ENCODE results near the gene MORC4. TPM values are rescaled to one million over a fixed set of nuclear protein-coding genes. Genes with fewer than 3 reads are reported as not detected.

MORC4 gene
- total and polyA plus RNA-seq, 4 donors = 4.5 to 25.3 (median 11.6) TPM

GRCh38 chrX:106987488-106987887 lies 12.5 kb downstream of the MORC4 start:
- DNase-seq (no peak), ATAC-seq (ENCODE audit: insufficient read depth, low FRiP score) (no peak)
- no peak for TF ChIP-seq CTCF (IDR thresholded peaks at IDR 0.05; ENCODE audit: control extremely low read depth, extremely low read depth)
- Histone ChIP-seq H3K36me3 (ENCODE audit: control insufficient read depth in 4 of 4, insufficient read depth in 4 of 4, low read length in 4 of 4) (peaks cover 0 to 1% (median 0%) of the 10 kb centered on the region in 4 donors), H3K9me3 (ENCODE audit: control insufficient read depth in 4 of 4, insufficient read depth in 3 of 4, low read length in 3 of 4) (no peaks in the 10 kb centered on the region), H3K4me1 (ENCODE audit: control insufficient read depth in 5 of 5, insufficient read depth in 5 of 5, low read length in 5 of 5) (no peaks in the 10 kb centered on the region), H3K27me3 (ENCODE audit: control insufficient read depth in 3 of 3, insufficient read depth in 3 of 3, low read length in 2 of 3) (peaks cover 0 to 17% (median 4%) of the 10 kb centered on the region in 3 donors), H3K27ac (ENCODE audit: low read depth in 1 of 2, low read length in 1 of 2) (no peak overlapping the region), H3K9ac (ENCODE audit: insufficient read depth in 1 of 2, low read length in 2 of 2) (no peak overlapping the region), H3K4me3 (no peak overlapping the region)
- WGBS, 2 donors = 50 to 70% methylated on average over 2 of the region's 2 CpGs

- Histone ChIP-seq H3K4me3 (no peak overlapping the region), H3K4me1 (ENCODE audit: control insufficient read depth in 5 of 5, insufficient read depth in 5 of 5, low read length in 5 of 5) (no peaks in the 10 kb centered on the region), H3K27ac (ENCODE audit: low read depth in 1 of 2, low read length in 1 of 2) (no peak overlapping the region), H3K27me3 (ENCODE audit: control insufficient read depth in 3 of 3, insufficient read depth in 3 of 3, low read length in 2 of 3) (peaks cover 0 to 44% (median 15%) of the 10 kb centered on the region in 3 donors), H3K9ac (ENCODE audit: insufficient read depth in 1 of 2, low read length in 2 of 2) (no peak overlapping the region), H3K36me3 (ENCODE audit: control insufficient read depth in 4 of 4, insufficient read depth in 4 of 4, low read length in 4 of 4) (peaks cover 0 to 1% (median 0%) of the 10 kb centered on the region in 4 donors), H3K9me3 (ENCODE audit: control insufficient read depth in 4 of 4, insufficient read depth in 3 of 4, low read length in 3 of 4) (no peaks in the 10 kb centered on the region)
- DNase-seq = no peak
- no peak for ATAC-seq (ENCODE audit: insufficient read depth, low FRiP score)
- WGBS, 2 donors = 79 to 91% methylated on average over 6 of the region's 6 CpGs
- no peak for TF ChIP-seq CTCF (IDR thresholded peaks at IDR 0.05; ENCODE audit: control extremely low read depth, extremely low read depth)
Measured at GRCh38 chrX:106980952-106981626, 18.9 kb downstream of the MORC4 start.

- TF ChIP-seq CTCF (IDR thresholded peaks at IDR 0.05; ENCODE audit: control extremely low read depth, extremely low read depth) = no peak
- Histone ChIP-seq H3K9me3 (ENCODE audit: control insufficient read depth in 4 of 4, insufficient read depth in 3 of 4, low read length in 3 of 4) (no peaks in the 10 kb centered on the region), H3K4me3 (no peak overlapping the region), H3K4me1 (ENCODE audit: control insufficient read depth in 5 of 5, insufficient read depth in 5 of 5, low read length in 5 of 5) (no peaks in the 10 kb centered on the region), H3K27me3 (ENCODE audit: control insufficient read depth in 3 of 3, insufficient read depth in 3 of 3, low read length in 2 of 3) (peaks cover 0 to 33% (median 10%) of the 10 kb centered on the region in 3 donors), H3K9ac (ENCODE audit: insufficient read depth in 1 of 2, low read length in 2 of 2) (no peak overlapping the region), H3K36me3 (ENCODE audit: control insufficient read depth in 4 of 4, insufficient read depth in 4 of 4, low read length in 4 of 4) (no peaks in the 10 kb centered on the region), H3K27ac (ENCODE audit: low read depth in 1 of 2, low read length in 1 of 2) (no peak overlapping the region)
- WGBS, 2 donors = 55 to 79% methylated on average over 3 of the region's 3 CpGs
- no peak for DNase-seq
- no peak for ATAC-seq (ENCODE audit: insufficient read depth, low FRiP score)
Measured at GRCh38 chrX:106976416-106976815, 23.6 kb downstream of the MORC4 start.
